ENCODE measurements around the gene SSR2.

The SSR2 gene

GRCh38 chr1:155971910-155972809 is 48.6 kb downstream of the SSR2 start:
- no peak for DNase-seq

GRCh38 chr1:155970531-155971167 is 50.1 kb downstream of the SSR2 start:
- DNase-seq: peak; percentile 71

- DNase-seq: no peak
These were observed 51.4 kb downstream of the SSR2 start for GRCh38 chr1:155969377-155969791.

- no peak for DNase-seq
These were observed 52.1 kb downstream of the SSR2 start for GRCh38 chr1:155968670-155969069.

GRCh38 chr1:155968051-155968400 is 52.7 kb downstream of the SSR2 start:
- no peak for DNase-seq

GRCh38 chr1:155967341-155968050 is 53.3 kb downstream of the SSR2 start:
- no peak for DNase-seq

- no peak for DNase-seq
These were observed 54.0 kb downstream of the SSR2 start for GRCh38 chr1:155966750-155967149.

- DNase-seq: no peak
These were observed 54.6 kb downstream of the SSR2 start for GRCh38 chr1:155966135-155966534.

GRCh38 chr1:155964193-155964592 is 56.6 kb downstream of the SSR2 start:
- no peak for DNase-seq

- no peak for DNase-seq
These were observed 58.0 kb downstream of the SSR2 start for GRCh38 chr1:155962599-155963211.

- no peak for DNase-seq
These were observed 58.8 kb downstream of the SSR2 start for GRCh38 chr1:155961937-155962336.

- no peak for DNase-seq
These were observed 60.5 kb downstream of the SSR2 start for GRCh38 chr1:155960081-155960745.
